ENCODE measurements around the gene SBNO2. TPM values are rescaled to one million over a fixed set of nuclear protein-coding genes. Genes with fewer than 3 reads are reported as not detected.

The SBNO2 gene
- total RNA-seq, 2 donors from 2014 or later: 14.7 to 17.7 TPM

DNA sequence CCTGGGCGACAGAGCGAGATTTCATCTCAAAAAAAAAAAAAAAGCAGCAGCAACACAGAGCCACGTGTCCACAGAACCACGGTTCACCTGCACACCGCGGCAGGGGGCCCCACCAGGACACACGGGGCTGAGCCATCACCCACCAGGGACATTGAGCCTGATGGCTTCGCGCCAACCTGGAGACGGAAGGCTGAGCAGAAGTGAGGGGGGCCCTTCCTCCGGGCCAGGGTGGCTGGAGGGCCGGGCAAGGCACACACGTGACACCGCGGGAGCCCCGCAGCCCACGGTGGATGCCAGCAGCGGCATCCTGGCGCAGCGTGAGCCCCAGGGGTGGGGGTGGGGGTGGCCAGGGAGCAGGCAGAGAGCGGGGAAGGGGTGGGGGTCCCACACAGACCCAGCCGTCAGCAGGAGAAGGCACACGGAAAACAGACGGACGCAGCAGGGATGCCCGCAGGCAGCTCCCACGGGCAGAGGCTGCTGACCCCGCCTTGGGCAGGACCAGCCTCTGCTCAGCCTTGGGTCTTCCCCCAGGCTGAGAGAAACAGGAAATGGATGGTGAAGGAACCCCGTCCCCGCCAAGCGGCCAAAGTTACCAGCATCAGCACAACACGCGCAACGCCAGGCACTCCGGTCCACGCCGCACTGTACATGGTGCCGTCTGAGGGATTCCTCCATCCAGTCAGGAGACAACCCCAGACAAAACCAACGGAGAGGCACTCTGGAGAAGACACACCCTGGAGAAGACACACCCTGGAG lies 33.6 kb downstream of the SBNO2 start:
- peaks cover 18% of the 10 kb centered on the region for H3K36me3 ChIP-seq
- no peaks in the 10 kb centered on the region for H3K27me3 ChIP-seq
- H3K4me3 ChIP-seq: no peak overlapping the region
- TF ChIP-seq, protein P1, sequence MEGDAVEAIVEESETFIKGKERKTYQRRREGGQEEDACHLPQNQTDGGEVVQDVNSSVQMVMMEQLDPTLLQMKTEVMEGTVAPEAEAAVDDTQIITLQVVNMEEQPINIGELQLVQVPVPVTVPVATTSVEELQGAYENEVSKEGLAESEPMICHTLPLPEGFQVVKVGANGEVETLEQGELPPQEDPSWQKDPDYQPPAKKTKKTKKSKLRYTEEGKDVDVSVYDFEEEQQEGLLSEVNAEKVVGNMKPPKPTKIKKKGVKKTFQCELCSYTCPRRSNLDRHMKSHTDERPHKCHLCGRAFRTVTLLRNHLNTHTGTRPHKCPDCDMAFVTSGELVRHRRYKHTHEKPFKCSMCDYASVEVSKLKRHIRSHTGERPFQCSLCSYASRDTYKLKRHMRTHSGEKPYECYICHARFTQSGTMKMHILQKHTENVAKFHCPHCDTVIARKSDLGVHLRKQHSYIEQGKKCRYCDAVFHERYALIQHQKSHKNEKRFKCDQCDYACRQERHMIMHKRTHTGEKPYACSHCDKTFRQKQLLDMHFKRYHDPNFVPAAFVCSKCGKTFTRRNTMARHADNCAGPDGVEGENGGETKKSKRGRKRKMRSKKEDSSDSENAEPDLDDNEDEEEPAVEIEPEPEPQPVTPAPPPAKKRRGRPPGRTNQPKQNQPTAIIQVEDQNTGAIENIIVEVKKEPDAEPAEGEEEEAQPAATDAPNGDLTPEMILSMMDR (IDR thresholded peaks at IDR 0.05): no peak
- no peaks in the 10 kb centered on the region for H3K9me3 ChIP-seq
- H3K27ac ChIP-seq: no peak overlapping the region
- H3K4me1 ChIP-seq: peaks cover 0 to 14% of the 10 kb centered on the region in 2 donors
- DNase-seq (ENCODE audit: low spot score): no peak

DNA sequence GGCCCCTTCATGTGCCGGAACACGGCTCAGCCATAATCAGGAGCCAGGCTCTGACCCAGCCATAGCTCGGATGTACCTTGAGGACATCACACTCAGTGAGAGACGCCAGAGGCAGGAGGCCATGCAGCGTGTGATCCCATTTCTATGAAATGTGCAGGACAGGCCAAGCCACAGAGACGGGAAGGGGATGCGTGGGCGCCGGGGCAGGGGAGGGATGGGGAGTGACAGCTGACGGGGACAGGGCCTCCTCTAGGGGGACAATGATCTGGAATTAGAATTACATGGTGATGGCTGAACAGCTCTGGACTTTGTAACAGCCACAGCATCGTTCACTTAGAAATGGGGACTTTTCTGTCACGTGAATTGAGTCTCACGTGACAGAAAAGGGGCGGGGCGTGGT lies 34.9 kb downstream of the SBNO2 start:
- Histone ChIP-seq H3K4me1 (peaks cover 0 to 16% of the 10 kb centered on the region in 2 donors), H3K27ac (no peak overlapping the region), H3K27me3 (no peaks in the 10 kb centered on the region), H3K36me3 (peaks cover 16% of the 10 kb centered on the region), H3K4me3 (no peak overlapping the region), H3K9me3 (no peaks in the 10 kb centered on the region)
- TF ChIP-seq, protein P1 (IDR thresholded peaks at IDR 0.05): no peak
- no peak for DNase-seq (ENCODE audit: low spot score)

DNA sequence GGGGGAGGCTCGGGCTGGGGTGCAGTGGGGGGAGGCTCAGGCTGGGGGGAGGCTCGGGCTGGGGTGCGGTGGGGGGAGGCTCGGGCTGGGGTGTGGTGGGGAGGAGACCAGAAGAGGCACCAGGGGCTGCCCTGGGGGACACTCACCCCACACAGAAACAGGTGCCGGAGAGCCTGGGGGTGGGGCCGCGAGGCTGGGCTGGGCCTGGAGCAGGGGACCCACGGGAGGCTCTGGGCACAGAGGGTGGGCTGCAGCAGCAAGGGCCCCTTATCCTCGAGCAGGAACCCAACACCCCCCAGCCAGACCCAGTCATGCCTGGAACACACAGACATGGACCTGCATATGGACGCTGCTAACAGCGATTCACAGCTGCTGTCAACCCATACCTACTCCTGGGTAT lies 35.9 kb downstream of the SBNO2 start:
- Histone ChIP-seq H3K9me3 (no peaks in the 10 kb centered on the region), H3K36me3 (peaks cover 6% of the 10 kb centered on the region), H3K27ac (no peak overlapping the region), H3K4me3 (no peak overlapping the region), H3K27me3 (no peaks in the 10 kb centered on the region), H3K4me1 (peaks cover 0 to 21% of the 10 kb centered on the region in 2 donors)
- DNase-seq (ENCODE audit: low spot score): no peak
- TF ChIP-seq, protein P1 (IDR thresholded peaks at IDR 0.05): no peak

DNA sequence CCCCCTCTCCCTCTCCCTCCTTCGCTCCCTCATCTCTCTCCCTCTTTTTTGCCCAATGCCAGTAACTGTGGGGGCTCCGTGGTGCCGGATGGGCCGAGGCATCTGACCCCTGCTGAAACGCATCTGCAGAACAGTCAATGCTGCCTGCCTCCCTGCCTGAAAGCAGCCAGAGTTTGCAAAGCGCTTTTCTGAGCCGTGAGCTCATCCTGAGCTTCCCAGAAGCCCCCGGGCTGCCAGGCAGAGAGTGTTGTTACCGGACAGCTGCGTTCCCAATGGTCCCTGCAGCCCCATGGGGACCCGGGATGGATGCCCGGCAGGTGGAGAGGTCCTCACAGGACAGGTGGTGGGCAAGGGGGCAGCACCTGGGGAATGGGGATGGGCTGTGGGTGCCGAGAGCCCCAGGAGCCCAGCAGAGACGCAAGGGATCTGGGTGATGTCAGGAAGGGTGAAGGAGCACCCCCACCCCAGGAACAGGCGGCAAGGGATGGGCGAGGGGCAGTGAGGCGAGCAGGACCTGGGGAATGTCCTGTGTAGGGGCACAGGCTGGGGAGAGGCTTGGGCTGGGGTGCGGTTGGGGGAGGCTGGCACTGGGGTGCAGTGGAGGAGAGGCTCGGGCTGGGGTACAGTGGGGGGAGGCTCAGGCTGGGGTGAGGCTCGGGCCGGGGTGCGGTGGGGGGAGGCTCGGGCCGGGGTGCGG lies 37.3 kb downstream of the SBNO2 start:
- Histone ChIP-seq H3K27me3 (no peaks in the 10 kb centered on the region), H3K4me1 (peaks cover 0 to 34% of the 10 kb centered on the region in 2 donors), H3K4me3 (no peak overlapping the region), H3K27ac (no peak overlapping the region), H3K9me3 (no peaks in the 10 kb centered on the region), H3K36me3 (peaks cover 6% of the 10 kb centered on the region)
- TF ChIP-seq, protein P1 (IDR thresholded peaks at IDR 0.05): no peak
- DNase-seq (ENCODE audit: low spot score): no peak

DNA sequence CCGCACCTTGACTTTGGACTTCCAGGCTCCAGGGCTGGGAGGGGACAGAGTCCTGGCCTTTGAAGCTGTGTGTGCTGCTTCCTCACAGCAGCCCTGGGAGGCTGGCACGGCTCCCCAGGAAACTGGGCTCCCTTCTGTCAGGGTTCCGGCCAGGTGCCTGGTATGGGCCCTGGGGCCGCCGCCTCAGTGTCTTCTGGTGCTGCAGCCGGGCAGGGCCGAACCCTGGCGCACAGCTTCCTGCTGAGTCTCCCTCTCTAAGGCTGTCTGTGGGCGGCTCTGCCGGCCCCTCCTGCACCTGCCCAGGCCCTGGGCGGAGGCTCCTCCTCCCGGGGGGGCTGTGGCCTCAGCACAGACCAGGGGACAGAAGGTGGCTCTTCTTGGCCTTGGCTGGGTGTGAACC lies 37.9 kb downstream of the SBNO2 start:
- no peak for DNase-seq (ENCODE audit: low spot score)
- TF ChIP-seq, protein P1 (IDR thresholded peaks at IDR 0.05): no peak
- Histone ChIP-seq H3K9me3 (no peaks in the 10 kb centered on the region), H3K4me1 (peaks cover 0 to 39% of the 10 kb centered on the region in 2 donors), H3K4me3 (no peak overlapping the region), H3K36me3 (peaks cover 6% of the 10 kb centered on the region), H3K27ac (no peak overlapping the region), H3K27me3 (no peaks in the 10 kb centered on the region)
